ENCODE measurements around the gene BNIP3. TPM values are rescaled to one million over a fixed set of nuclear protein-coding genes. Genes with fewer than 3 reads are reported as not detected.

The BNIP3 gene
- total RNA-seq, 4 donors from 2014 or later = 81.2 to 162 (median 135) TPM

- Histone ChIP-seq H3K4me3 (no peak overlapping the region), H3K9me3 (no peaks in the 10 kb centered on the region), H3K4me1 (peaks cover 20% of the 10 kb centered on the region), H3K27ac (no peak overlapping the region), H3K27me3 (no peaks in the 10 kb centered on the region), H3K36me3 (peaks cover 33% of the 10 kb centered on the region)
- no peak for DNase-seq (ENCODE audit: low spot score in 2 of 2)
- TF ChIP-seq POLR2A (IDR thresholded peaks at IDR 0.05) (no peak), EP300 (IDR thresholded peaks at IDR 0.05) (no peak), POLR2AphosphoS5 (IDR thresholded peaks at IDR 0.05) (no peak), CTCF (IDR thresholded peaks at IDR 0.05) (no peak)
- 90% methylated on average over 18 of the region's 18 CpGs for WGBS
Measured at GRCh38 chr10:131933016-131933695, 48.6 kb downstream of the BNIP3 start.

GRCh38 chr10:131931981-131932380, 49.7 kb downstream of the BNIP3 start:
- Histone ChIP-seq H3K4me3 (no peak overlapping the region), H3K9me3 (no peaks in the 10 kb centered on the region), H3K4me1 (peaks cover 25% of the 10 kb centered on the region), H3K36me3 (peaks cover 21% of the 10 kb centered on the region), H3K27ac (no peak overlapping the region), H3K27me3 (no peaks in the 10 kb centered on the region)
- TF ChIP-seq POLR2A (IDR thresholded peaks at IDR 0.05) (no peak), CTCF (IDR thresholded peaks at IDR 0.05) (no peak), POLR2AphosphoS5 (IDR thresholded peaks at IDR 0.05) (no peak), EP300 (IDR thresholded peaks at IDR 0.05) (no peak)
- 98% methylated on average over 13 of the region's 13 CpGs for WGBS
- no peak for DNase-seq (ENCODE audit: low spot score in 2 of 2)

GRCh38 chr10:131930586-131931330, 51.0 kb downstream of the BNIP3 start:
- DNase-seq (ENCODE audit: low spot score in 2 of 2) = no peak
- H3K27me3 ChIP-seq = no peaks in the 10 kb centered on the region
- H3K4me3 ChIP-seq = no peak overlapping the region
- H3K36me3 ChIP-seq = peaks cover 11% of the 10 kb centered on the region
- H3K27ac ChIP-seq = no peak overlapping the region
- 91% methylated on average over 16 of the region's 16 CpGs for WGBS
- peaks cover under 1% of the 10 kb centered on the region for H3K9me3 ChIP-seq
- H3K4me1 ChIP-seq = peaks cover 25% of the 10 kb centered on the region
- TF ChIP-seq CTCF (IDR thresholded peaks at IDR 0.05) = no peak

- Histone ChIP-seq H3K4me1 (peaks cover 25% of the 10 kb centered on the region), H3K9me3 (peaks cover 7% of the 10 kb centered on the region), H3K27ac (no peak overlapping the region), H3K4me3 (no peak overlapping the region), H3K36me3 (peaks cover 5% of the 10 kb centered on the region), H3K27me3 (no peaks in the 10 kb centered on the region)
- 84% methylated on average over 4 of the region's 4 CpGs for WGBS
- DNase-seq (ENCODE audit: low spot score in 2 of 2) = no peak
- TF ChIP-seq POLR2AphosphoS5 (IDR thresholded peaks at IDR 0.05) (no peak), CTCF (IDR thresholded peaks at IDR 0.05) (no peak), EP300 (IDR thresholded peaks at IDR 0.05) (no peak), POLR2A (IDR thresholded peaks at IDR 0.05) (no peak)
Measured at GRCh38 chr10:131930150-131930549, 51.6 kb downstream of the BNIP3 start.

GRCh38 chr10:131929122-131929845, 52.4 kb downstream of the BNIP3 start:
- Histone ChIP-seq H3K27me3 (no peaks in the 10 kb centered on the region), H3K9me3 (peaks cover 10% of the 10 kb centered on the region), H3K36me3 (no peaks in the 10 kb centered on the region), H3K27ac (no peak overlapping the region), H3K4me3 (no peak overlapping the region), H3K4me1 (peaks cover 25% of the 10 kb centered on the region)
- no peak for TF ChIP-seq EP300 (IDR thresholded peaks at IDR 0.05)
- no peak for TF ChIP-seq POLR2AphosphoS5 (IDR thresholded peaks at IDR 0.05)
- no peak for TF ChIP-seq CTCF (IDR thresholded peaks at IDR 0.05)
- TF ChIP-seq POLR2A (IDR thresholded peaks at IDR 0.05) = no peak
- 88% methylated on average over 23 of the region's 23 CpGs for WGBS
- DNase-seq (ENCODE audit: low spot score in 2 of 2) = no peak

All from suprapubic skin (tissue), 4 donors.